Airway epithelial cell (primary cell): Measurements from ENCODE around the gene HHIPL1. TPM values are rescaled to one million over a fixed set of nuclear protein-coding genes. Genes with fewer than 3 reads are reported as not detected.

ENCODE experiments used
- total RNA-seq: library from RNA; depleted of rRNA; stranded (reverse); fragments of >200 nt; gene quantifications from 2 replicates; pipeline ENCODE4 v1.2.3, GENCODE V29; 2015

The HHIPL1 gene
- 0.37 and 0.42 TPM in 2 replicates for total RNA-seq

DNA sequence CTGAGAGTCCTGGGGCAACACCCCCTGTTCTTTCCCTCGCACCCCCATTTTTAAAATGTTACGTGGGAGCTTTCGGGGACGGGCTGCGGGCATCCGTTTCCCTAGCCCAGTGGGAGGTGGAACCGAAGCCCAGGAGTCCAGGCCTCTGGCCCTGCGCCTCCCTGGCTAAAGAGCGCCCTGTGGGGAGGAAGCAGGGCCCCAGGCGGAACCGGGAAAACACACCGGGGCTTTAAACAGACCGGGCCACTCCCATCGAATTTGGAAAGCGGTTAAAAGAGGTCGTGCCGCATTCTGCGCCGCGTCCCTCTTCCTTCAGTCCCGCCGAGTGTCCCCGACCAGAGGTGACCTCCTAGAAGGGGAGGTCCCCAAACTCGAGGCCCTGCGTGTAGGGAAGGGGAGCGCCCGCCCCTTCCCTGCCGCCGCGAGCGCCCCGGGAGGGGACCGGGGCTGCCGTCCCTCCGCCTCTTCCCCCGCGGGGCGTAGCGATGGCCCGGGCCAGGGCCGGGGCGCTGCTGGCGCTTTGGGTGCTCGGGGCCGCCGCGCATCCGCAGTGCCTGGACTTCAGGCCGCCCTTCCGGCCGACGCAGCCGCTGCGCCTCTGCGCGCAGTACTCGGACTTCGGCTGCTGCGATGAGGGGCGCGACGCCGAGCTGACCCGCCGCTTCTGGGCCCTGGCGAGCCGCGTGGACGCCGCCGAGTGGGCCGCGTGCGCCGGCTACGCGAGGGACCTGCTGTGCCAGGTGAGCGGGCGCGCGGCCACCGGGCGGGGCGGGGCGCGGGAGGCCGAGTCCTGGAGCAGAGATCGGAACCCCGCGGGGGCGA, at the start of gene HHIPL1:
Gene HHIPL1, plus strand, starts transcription at position 407 of the 822 bp plus-strand sequence. Its CDS starts 79 bp downstream, at position 486.

DNA sequence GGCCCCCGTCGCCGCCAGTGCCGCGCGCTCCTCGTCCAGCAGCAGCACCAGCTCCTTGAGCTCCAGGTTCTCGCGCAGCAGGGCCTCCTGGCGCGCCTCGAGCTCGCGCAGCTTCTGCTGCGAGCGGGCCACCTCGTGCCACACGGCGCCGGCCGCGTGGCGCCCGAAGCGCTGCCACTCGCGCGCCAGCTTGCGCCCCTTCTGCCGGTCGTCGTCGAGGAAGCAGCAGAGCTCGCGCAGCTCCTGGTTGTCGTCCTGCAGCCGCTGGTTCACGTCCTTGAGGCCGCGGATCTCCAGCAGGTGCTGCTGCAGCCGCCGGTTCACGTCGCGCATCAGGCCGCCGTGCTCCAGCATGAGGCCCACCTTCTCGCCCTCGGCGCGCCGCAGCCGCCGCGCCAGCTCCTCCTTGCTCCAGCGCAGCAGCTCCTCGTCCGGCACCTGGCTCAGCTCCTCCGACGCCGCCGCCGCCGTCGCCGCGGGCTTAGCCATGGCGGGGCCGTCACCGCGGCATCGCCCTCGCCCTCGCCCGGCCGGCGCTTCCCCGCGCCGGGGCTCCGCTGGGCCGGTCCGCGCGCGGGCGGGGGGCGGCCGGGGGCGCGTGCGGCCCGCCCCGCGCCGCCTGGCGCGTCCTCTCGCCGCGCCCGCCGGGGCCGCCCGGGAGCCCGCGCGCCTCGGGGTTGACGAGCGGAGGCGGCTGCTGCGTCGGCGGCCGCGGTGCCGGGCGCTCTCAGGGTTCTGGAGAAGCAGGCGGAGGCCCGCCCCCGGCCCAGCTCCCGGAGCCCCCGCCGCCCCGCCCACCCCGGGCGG, 41.3 kb upstream of the HHIPL1 start, which contains the start of gene CCDC85C:
Gene CCDC85C, minus strand, starts transcription at position 737 of the 807 bp plus-strand sequence. Its CDS starts 248 bp downstream, at position 489.

DNA sequence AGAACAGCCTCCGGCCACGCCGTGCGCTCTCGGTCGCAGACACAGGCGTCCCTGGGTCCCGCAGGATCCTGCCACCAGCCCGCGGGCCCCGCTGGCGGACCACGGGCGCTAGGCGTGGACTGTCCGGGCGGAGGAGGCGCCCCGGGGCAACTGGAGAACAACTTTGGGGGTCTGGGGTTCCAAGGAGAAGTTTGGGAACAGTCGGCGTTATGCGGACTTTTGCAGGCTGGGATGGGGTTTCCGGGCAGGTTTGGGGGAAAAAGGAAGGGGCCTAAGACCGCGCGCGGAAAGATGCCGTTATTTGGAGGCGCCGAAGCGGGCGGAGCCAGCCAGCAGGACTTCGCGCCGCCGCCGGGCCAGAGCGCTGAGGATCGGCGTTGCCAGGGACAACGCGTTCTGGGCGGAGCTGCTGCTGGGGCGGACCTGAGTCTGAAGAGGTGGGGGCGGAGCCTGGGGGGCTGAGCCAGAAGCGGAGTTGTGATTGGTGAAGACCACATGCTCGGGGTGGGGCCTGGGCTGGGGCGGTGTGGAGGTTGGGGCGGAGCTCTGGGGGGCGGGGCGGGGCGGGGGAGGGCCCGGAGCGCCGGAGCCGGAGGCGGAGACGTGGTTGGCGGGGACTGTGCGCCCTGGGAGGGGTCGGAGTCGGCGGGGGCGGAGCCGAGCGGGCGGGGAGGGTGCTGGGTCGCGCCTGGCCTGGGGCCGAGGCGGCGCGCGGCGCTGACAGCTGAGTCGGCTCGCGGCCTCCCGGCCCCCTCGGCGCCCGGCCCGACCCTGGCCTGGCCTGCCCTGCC, 38.9 kb downstream of the HHIPL1 start, which contains the start of gene CYP46A1:
Gene CYP46A1, plus strand, starts transcription at position 680 of the 791 bp plus-strand sequence. CDS start 120 bp downstream, outside the sequence.

Other genes with a start within 250 kb of the HHIPL1 start
- gene SETD3, start 164.3 kb upstream of the HHIPL1 start, total RNA-seq: 37.1 and 44.3 TPM in 2 replicates
- gene CCNK, start 163.7 kb upstream of the HHIPL1 start, total RNA-seq: 7.5 and 16.9 TPM in 2 replicates
- 28.5 and 42.3 TPM in 2 replicates for gene CCDC85C, start 40.9 kb upstream of the HHIPL1 start, total RNA-seq
- not detected in 2 replicates for gene CYP46A1, start 39.2 kb downstream of the HHIPL1 start, total RNA-seq
- gene EML1, start 148.3 kb downstream of the HHIPL1 start, total RNA-seq: 2.0 and 7.9 TPM in 2 replicates